MM.1S (cell line): ENCODE measurements around the gene TNK2.

Experiments
- DNase-seq: peaks from one replicate; pipeline ENCODE4 v3.0.0-alpha.2; 2015
- H2AFZ ChIP-seq: fragments of 300-600 bp; sonication (generic); 2 replicates; pipeline ENCODE4 v1.6.0; 2016; ENCODE audit warnings: antibody characterized with exemption, low read length
- H3F3A ChIP-seq: fragments of 300-600 bp; sonication (generic); 2 replicates; pipeline ENCODE4 v1.6.1; 2016; ENCODE audit warnings: mild to moderate bottlenecking, antibody characterized with exemption, low read length, moderate library complexity, mixed read lengths; ENCODE audit not compliant: insufficient read depth
- H3K27ac ChIP-seq: fragments of 300-600 bp; sonication (generic); 2 replicates; pipeline ENCODE4 v1.5.1; 2016; ENCODE audit warnings: mild to moderate bottlenecking, low read length
- H3K27me3 ChIP-seq: fragments of 300-600 bp; sonication (generic); replicated peaks from 2 replicates; pipeline ENCODE4 v1.6.0; 2016; ENCODE audit warnings: low read length; ENCODE audit not compliant: insufficient read depth
- H3K36me3 ChIP-seq: fragments of 300-600 bp; sonication (generic); replicated peaks from 2 replicates; pipeline ENCODE4 v1.6.1; 2016; ENCODE audit warnings: mild to moderate bottlenecking, low read length, mixed read lengths; ENCODE audit not compliant: insufficient read depth
- H3K4me1 ChIP-seq: fragments of 300-600 bp; sonication (generic); 2 replicates; pipeline ENCODE4 v1.6.1; 2016; ENCODE audit warnings: low read length, mixed read lengths
- H3K4me2 ChIP-seq: fragments of 300-600 bp; sonication (generic); 2 replicates; pipeline ENCODE4 v1.6.0; 2016; ENCODE audit warnings: low read depth, low read length
- H3K4me3 ChIP-seq: fragments of 300-600 bp; sonication (generic); 2 replicates; pipeline ENCODE4 v1.5.1; 2016; ENCODE audit warnings: low read length, mixed read lengths
- H3K79me2 ChIP-seq: fragments of 300-600 bp; sonication (generic); 2 replicates; pipeline ENCODE4 v1.6.1; 2016; ENCODE audit warnings: mixed run types, low read length, mixed read lengths
- H3K9ac ChIP-seq: fragments of 300-600 bp; sonication (generic); 2 replicates; pipeline ENCODE4 v1.6.1; 2016; ENCODE audit warnings: low read length, mixed read lengths
- H3K9me2 ChIP-seq: fragments of 300-600 bp; sonication (generic); replicated peaks from 2 replicates; pipeline ENCODE4 v1.6.1; 2016; ENCODE audit warnings: mild to moderate bottlenecking, low read length, mixed read lengths; ENCODE audit not compliant: insufficient read depth
- H3K9me3 ChIP-seq: fragments of 300-600 bp; sonication (generic); replicated peaks from 2 replicates; pipeline ENCODE4 v1.6.1; 2016; ENCODE audit warnings: mild to moderate bottlenecking, low read length, mixed read lengths; ENCODE audit not compliant: insufficient read depth
- H4K20me1 ChIP-seq: fragments of 300-600 bp; sonication (generic); 2 replicates; pipeline ENCODE4 v1.6.1; 2016; ENCODE audit warnings: mild to moderate bottlenecking, low read length, moderate library complexity, mixed read lengths; ENCODE audit not compliant: insufficient read depth
- EZH2 ChIP-seq: fragments of 300-600 bp; sonication (generic); optimal IDR thresholded peaks from 2 replicates; pipeline ENCODE3; 2017; ENCODE audit warnings: low read depth, mild to moderate bottlenecking, antibody characterized with exemption, low read length, mixed read lengths
- EZH2phosphoT487 ChIP-seq: fragments of 300-600 bp; sonication (generic); IDR thresholded peaks from 2 replicates; pipeline ENCODE4 v1.6.1; 2018; ENCODE audit warnings: antibody characterized with exemption, low read length
- TF ChIP-seq, protein P1 (sequence below): fragments of 300-600 bp; sonication (generic); IDR thresholded peaks from 2 replicates; pipeline ENCODE4 v1.5.1; 2016; ENCODE audit warnings: antibody characterized with exemption, low read length, mixed read lengths

Gene TNK2

GRCh38 chr3:195899701-195900435 lies 8.5 kb downstream of the TNK2 start:
- no peaks in the 10 kb centered on the region for H3K27me3 ChIP-seq
- peaks cover 83% of the 10 kb centered on the region for H3K79me2 ChIP-seq
- H3K9ac ChIP-seq, result no peak overlapping the region
- H3K9me2 ChIP-seq, result no peaks in the 10 kb centered on the region
- no peak overlapping the region for H3K27ac ChIP-seq
- TF ChIP-seq EZH2 (no peak), EZH2phosphoT487 (no peak)
- TF ChIP-seq, protein P1, sequence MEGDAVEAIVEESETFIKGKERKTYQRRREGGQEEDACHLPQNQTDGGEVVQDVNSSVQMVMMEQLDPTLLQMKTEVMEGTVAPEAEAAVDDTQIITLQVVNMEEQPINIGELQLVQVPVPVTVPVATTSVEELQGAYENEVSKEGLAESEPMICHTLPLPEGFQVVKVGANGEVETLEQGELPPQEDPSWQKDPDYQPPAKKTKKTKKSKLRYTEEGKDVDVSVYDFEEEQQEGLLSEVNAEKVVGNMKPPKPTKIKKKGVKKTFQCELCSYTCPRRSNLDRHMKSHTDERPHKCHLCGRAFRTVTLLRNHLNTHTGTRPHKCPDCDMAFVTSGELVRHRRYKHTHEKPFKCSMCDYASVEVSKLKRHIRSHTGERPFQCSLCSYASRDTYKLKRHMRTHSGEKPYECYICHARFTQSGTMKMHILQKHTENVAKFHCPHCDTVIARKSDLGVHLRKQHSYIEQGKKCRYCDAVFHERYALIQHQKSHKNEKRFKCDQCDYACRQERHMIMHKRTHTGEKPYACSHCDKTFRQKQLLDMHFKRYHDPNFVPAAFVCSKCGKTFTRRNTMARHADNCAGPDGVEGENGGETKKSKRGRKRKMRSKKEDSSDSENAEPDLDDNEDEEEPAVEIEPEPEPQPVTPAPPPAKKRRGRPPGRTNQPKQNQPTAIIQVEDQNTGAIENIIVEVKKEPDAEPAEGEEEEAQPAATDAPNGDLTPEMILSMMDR, result no peak
- H3F3A ChIP-seq, result peaks cover 29% of the 10 kb centered on the region
- H3K4me3 ChIP-seq, result no peak overlapping the region
- no peaks in the 10 kb centered on the region for H4K20me1 ChIP-seq
- H3K9me3 ChIP-seq, result no peaks in the 10 kb centered on the region
- DNase-seq, result no peak
- no peak overlapping the region for H3K4me2 ChIP-seq
- H3K4me1 ChIP-seq, result peaks cover 27% of the 10 kb centered on the region
- no peak overlapping the region for H2AFZ ChIP-seq
- H3K36me3 ChIP-seq, result no peaks in the 10 kb centered on the region

DNA sequence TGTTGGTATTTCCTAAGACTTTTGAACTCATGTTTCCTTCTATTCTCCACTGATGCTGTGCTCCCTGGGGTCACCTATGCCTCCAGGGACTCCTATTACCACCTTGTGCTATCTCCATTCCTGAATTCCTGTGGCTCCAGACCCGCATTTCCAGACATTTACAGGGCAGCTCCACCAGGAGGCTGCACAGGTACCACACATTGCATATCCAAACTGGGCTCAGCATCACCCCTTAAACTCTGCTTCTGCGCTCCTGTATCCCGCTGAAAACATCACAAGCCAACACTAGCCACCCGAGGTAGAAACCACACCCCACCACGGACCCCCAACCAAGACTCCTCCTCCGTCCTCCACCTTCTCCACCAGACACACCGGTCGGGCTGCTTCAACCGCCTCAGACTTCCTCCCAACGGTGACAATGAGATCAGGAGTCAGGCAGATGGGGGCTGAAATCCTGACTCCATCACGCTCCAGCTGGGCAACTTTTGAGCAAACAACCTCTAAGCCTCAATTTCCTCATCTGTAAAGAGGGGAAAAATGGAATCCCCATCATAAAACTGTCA lies 10.4 kb downstream of the TNK2 start:
- Histone ChIP-seq H3F3A (peaks cover 23% of the 10 kb centered on the region), H3K4me2 (no peak overlapping the region), H4K20me1 (no peaks in the 10 kb centered on the region), H3K4me1 (peaks cover 18% of the 10 kb centered on the region), H3K9me3 (no peaks in the 10 kb centered on the region), H3K36me3 (no peaks in the 10 kb centered on the region), H3K79me2 (peaks cover 83% of the 10 kb centered on the region), H3K27me3 (no peaks in the 10 kb centered on the region), H3K4me3 (no peak overlapping the region), H3K9me2 (no peaks in the 10 kb centered on the region), H3K27ac (no peak overlapping the region), H2AFZ (no peak overlapping the region), H3K9ac (no peak overlapping the region)
- DNase-seq, result no peak
- no peak for TF ChIP-seq EZH2phosphoT487
- TF ChIP-seq, protein P1, result no peak
- TF ChIP-seq EZH2, result no peak

DNA sequence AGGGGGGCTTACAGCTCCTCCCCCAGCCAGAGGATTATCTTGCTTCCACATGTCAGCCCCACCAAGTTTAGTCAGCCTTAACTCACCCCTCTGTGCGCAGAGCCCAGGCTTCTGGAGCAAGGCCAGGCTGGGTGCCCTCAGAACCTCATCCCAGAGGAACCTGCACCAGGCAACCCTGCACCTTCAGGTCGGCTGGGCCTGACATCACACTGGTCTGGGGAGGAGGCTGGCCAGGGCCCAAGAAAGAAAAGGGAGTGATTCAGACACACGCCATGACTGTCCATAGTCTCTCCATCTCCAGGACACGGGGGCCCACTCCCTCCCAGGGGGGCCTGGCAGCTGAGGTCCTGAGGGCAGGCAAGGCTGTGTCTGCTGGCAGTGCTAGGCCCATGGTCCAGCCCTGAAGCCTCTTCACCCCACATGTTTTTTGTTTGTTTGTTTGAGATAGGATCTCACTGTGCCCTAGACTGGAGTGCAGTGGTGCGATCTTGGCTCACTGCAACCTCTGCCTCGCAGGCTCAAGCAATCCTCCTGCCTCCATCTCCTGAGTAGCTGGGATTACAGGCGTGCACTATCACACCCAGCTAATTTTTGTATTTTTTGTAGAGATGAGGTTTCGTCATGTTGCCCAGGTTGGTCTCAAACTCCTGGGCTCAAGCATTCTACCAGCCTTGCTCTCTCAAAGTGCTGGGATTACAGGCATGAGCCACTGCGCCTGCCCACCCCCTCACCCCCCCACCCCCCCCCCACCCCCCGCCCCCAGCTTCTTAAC lies 11.1 kb downstream of the TNK2 start:
- H2AFZ ChIP-seq, result no peak overlapping the region
- no peak for DNase-seq
- no peaks in the 10 kb centered on the region for H3K36me3 ChIP-seq
- H3K9me2 ChIP-seq, result no peaks in the 10 kb centered on the region
- no peaks in the 10 kb centered on the region for H3K27me3 ChIP-seq
- no peak overlapping the region for H3K4me2 ChIP-seq
- peaks cover 18% of the 10 kb centered on the region for H3K4me1 ChIP-seq
- H3K9me3 ChIP-seq, result no peaks in the 10 kb centered on the region
- no peak overlapping the region; the same call in 1 of the 2 replicates for H3K27ac ChIP-seq
- H4K20me1 ChIP-seq, result no peaks in the 10 kb centered on the region
- H3K4me3 ChIP-seq, result no peak overlapping the region
- peaks cover 79% of the 10 kb centered on the region for H3K79me2 ChIP-seq
- H3F3A ChIP-seq, result peaks cover 23% of the 10 kb centered on the region
- TF ChIP-seq EZH2, result no peak
- no peak for TF ChIP-seq EZH2phosphoT487
- TF ChIP-seq, protein P1, result no peak
- H3K9ac ChIP-seq, result no peak overlapping the region
